CD4-positive, alpha-beta memory T cell (primary cell): Measurements from ENCODE around the gene KITLG. TPM values are rescaled to one million over a fixed set of nuclear protein-coding genes. Genes with fewer than 3 reads are reported as not detected.

Source experiments
- CTCF ChIA-PET: fragments of 350-600 bp; sonication (Branson Sonifier 250); formaldehyde crosslinking; loops from one replicate; lab custom pipeline; 2021; ENCODE audit warnings: inconsistent platforms; ENCODE audit not compliant: partially characterized antibody; lab: Charles Lee
- POLR2A ChIA-PET: fragments of 350-600 bp; sonication (Branson Sonifier 250); formaldehyde crosslinking; loops from one replicate; lab custom pipeline; 2021; ENCODE audit not compliant: partially characterized antibody; lab: Charles Lee
- DNase-seq, 5 donors: peaks; one replicate each; pipeline versions ENCODE4 v3.0.0 to v3.0.0-alpha.2; 2020 to 2022; ENCODE audit warnings: mixed read lengths in 1 of 5
- H3K27ac ChIP-seq: one replicate; pipeline ENCODE4 v1.7.0; 2013; ENCODE audit warnings: low read depth, low read length
- H3K27me3 ChIP-seq: 2 replicates; pipeline ENCODE4 v1.7.0; 2013; ENCODE audit warnings: mild to moderate bottlenecking, low read length, moderate library complexity; ENCODE audit not compliant: insufficient read depth
- H3K36me3 ChIP-seq: 2 replicates; pipeline ENCODE4 v1.7.0; 2013; ENCODE audit warnings: mild to moderate bottlenecking, low read length, moderate library complexity; ENCODE audit not compliant: insufficient read depth
- H3K4me1 ChIP-seq: 2 replicates; pipeline ENCODE4 v1.7.0; 2013; ENCODE audit warnings: mild to moderate bottlenecking, low read length, moderate library complexity; ENCODE audit not compliant: insufficient read depth
- H3K4me3 ChIP-seq, 2 donors: one replicate each; pipeline ENCODE4 v1.7.0; 2013; ENCODE audit warnings: low read length in 2 of 2, mild to moderate bottlenecking in 1 of 2
- H3K9me3 ChIP-seq, 2 donors: one replicate each; pipeline ENCODE4 v1.7.0; 2013; ENCODE audit warnings: low read length in 2 of 2, control low read depth in 1 of 2; ENCODE audit not compliant: control insufficient read depth in 1 of 2
- H3K27ac Mint-ChIP-seq, 7 donors: one replicate each; pipeline ENCODE4 v1.8.0; 2020 to 2021; ENCODE audit warnings: mixed read lengths in 7 of 7, mild to moderate bottlenecking in 6 of 7, inconsistent platforms in 3 of 7, moderate library complexity in 3 of 7
- H3K27me3 Mint-ChIP-seq, 2 donors: one replicate each; pipeline ENCODE4 v1.8.0; 2020 to 2021; ENCODE audit warnings: mixed read lengths in 2 of 2
- H3K36me3 Mint-ChIP-seq, 2 donors: one replicate each; pipeline ENCODE4 v1.8.0; 2020 to 2021; ENCODE audit warnings: mixed read lengths in 2 of 2, inconsistent platforms in 1 of 2, mild to moderate bottlenecking in 1 of 2
- H3K4me1 Mint-ChIP-seq, 4 donors: one replicate each; pipeline ENCODE4 v1.8.0; 2020 to 2021; ENCODE audit warnings: mixed read lengths in 4 of 4, mild to moderate bottlenecking in 1 of 4
- H3K4me3 Mint-ChIP-seq, 8 donors: one replicate each; pipeline ENCODE4 v1.8.0; 2020 to 2021; ENCODE audit warnings: mixed read lengths in 8 of 8, mild to moderate bottlenecking in 7 of 8, moderate library complexity in 6 of 8, inconsistent platforms in 3 of 8
- H3K9me3 Mint-ChIP-seq, 8 donors: one replicate each; pipeline ENCODE4 v1.8.0; 2020 to 2021; ENCODE audit warnings: mixed read lengths in 8 of 8, mild to moderate bottlenecking in 5 of 8, inconsistent platforms in 3 of 8, moderate library complexity in 1 of 8
- intact Hi-C: fragments of 100-400 bp; cut with micrococcal nuclease; formaldehyde crosslinking; loops from one replicate; pipeline ENCODE4 v1.15.1; 2023
- polyA plus RNA-seq, 2 donors: library from polyadenylated mRNA; unstranded; fragments of 300-500 nt; fragmentation: Illumina TruSeq; gene quantifications; one replicate each; pipeline ENCODE4 v1.2.3, GENCODE V29; 2021
- total RNA-seq, 2 experiments: library from RNA; stranded (reverse); gene quantifications; one replicate each; pipeline ENCODE4 v1.2.3, GENCODE V29; 2021

The KITLG gene
- total and polyA plus RNA-seq, 4 experiments from 2014 or later = 0.14 TPM; not detected in 3

GRCh38 chr12:88575361-88575970 is 4.8 kb downstream of the KITLG start:
- no peaks in the 10 kb centered on the region for H3K9me3 ChIP-seq
- no peaks in the 10 kb centered on the region for H3K36me3 Mint-ChIP-seq
- no peak overlapping the region for H3K4me3 ChIP-seq
- no peak overlapping the region for H3K27ac Mint-ChIP-seq
- peaks cover 8 to 18% of the 10 kb centered on the region in 2 donors for H3K27me3 Mint-ChIP-seq
- H3K4me1 Mint-ChIP-seq = peaks cover 2 to 11% (median 10%) of the 10 kb centered on the region in 4 donors
- H3K27ac ChIP-seq = no peak overlapping the region
- no peak overlapping the region for H3K4me3 Mint-ChIP-seq
- ChIA-PET CTCF (no interaction called here), POLR2A (no interaction called here)
- no peaks in the 10 kb centered on the region for H3K4me1 ChIP-seq
- H3K9me3 Mint-ChIP-seq = no peaks in the 10 kb centered on the region
- peaks cover 3% of the 10 kb centered on the region for H3K27me3 ChIP-seq
- no peak for DNase-seq
- H3K36me3 ChIP-seq = no peaks in the 10 kb centered on the region
- intact Hi-C loops = no loop called here

- H3K36me3 Mint-ChIP-seq = no peaks in the 10 kb centered on the region
- intact Hi-C loops = no loop called here
- DNase-seq = no peak
- ChIA-PET CTCF (no interaction called here), POLR2A (no interaction called here)
- H3K36me3 ChIP-seq = no peaks in the 10 kb centered on the region
- peaks cover 5 to 10% of the 10 kb centered on the region in 2 donors for H3K27me3 Mint-ChIP-seq
- H3K27me3 ChIP-seq = no peaks in the 10 kb centered on the region
- no peaks in the 10 kb centered on the region for H3K9me3 Mint-ChIP-seq
- H3K4me1 Mint-ChIP-seq = peaks cover 0 to 3% (median under 1%) of the 10 kb centered on the region in 4 donors
- no peak overlapping the region for H3K27ac ChIP-seq
- H3K4me3 ChIP-seq = no peak overlapping the region
- no peak overlapping the region for H3K27ac Mint-ChIP-seq
- H3K4me3 Mint-ChIP-seq = no peak overlapping the region
- H3K9me3 ChIP-seq = no peaks in the 10 kb centered on the region
- no peaks in the 10 kb centered on the region for H3K4me1 ChIP-seq
These were observed 6.0 kb downstream of the KITLG start for GRCh38 chr12:88574278-88574677.

- no peak overlapping the region for H3K4me3 ChIP-seq
- Mint-ChIP-seq H3K36me3 (no peaks in the 10 kb centered on the region), H3K9me3 (no peaks in the 10 kb centered on the region), H3K27me3 (peaks cover under 1 to 6% of the 10 kb centered on the region in 2 donors), H3K4me3 (no peak overlapping the region), H3K4me1 (no peaks in the 10 kb centered on the region), H3K27ac (no peak overlapping the region)
- POLR2A ChIA-PET = no interaction called here
- H3K4me1 ChIP-seq = no peaks in the 10 kb centered on the region
- no peak overlapping the region for H3K27ac ChIP-seq
- CTCF ChIA-PET = no interaction called here
- H3K36me3 ChIP-seq = no peaks in the 10 kb centered on the region
- intact Hi-C loops = no loop called here
- no peak for DNase-seq
- no peaks in the 10 kb centered on the region for H3K27me3 ChIP-seq
- H3K9me3 ChIP-seq = no peaks in the 10 kb centered on the region
These were observed 6.7 kb downstream of the KITLG start for GRCh38 chr12:88573583-88573982.

- H3K27me3 Mint-ChIP-seq = peaks cover 0 to 1% of the 10 kb centered on the region in 2 donors
- no peaks in the 10 kb centered on the region for H3K36me3 ChIP-seq
- no peaks in the 10 kb centered on the region for H3K4me1 Mint-ChIP-seq
- no peaks in the 10 kb centered on the region for H3K4me1 ChIP-seq
- intact Hi-C loops = no loop called here
- no peak overlapping the region for H3K4me3 Mint-ChIP-seq
- no peak overlapping the region for H3K4me3 ChIP-seq
- H3K27me3 ChIP-seq = no peaks in the 10 kb centered on the region
- H3K36me3 Mint-ChIP-seq = no peaks in the 10 kb centered on the region
- H3K9me3 Mint-ChIP-seq = no peaks in the 10 kb centered on the region
- DNase-seq = no peak
- no peaks in the 10 kb centered on the region for H3K9me3 ChIP-seq
- POLR2A ChIA-PET = no interaction called here
- CTCF ChIA-PET = no interaction called here
- H3K27ac ChIP-seq = no peak overlapping the region
- no peak overlapping the region for H3K27ac Mint-ChIP-seq
These were observed 7.3 kb downstream of the KITLG start for GRCh38 chr12:88572781-88573549.

GRCh38 chr12:88571543-88571942 is 8.7 kb downstream of the KITLG start:
- H3K36me3 ChIP-seq = no peaks in the 10 kb centered on the region
- no peaks in the 10 kb centered on the region for H3K36me3 Mint-ChIP-seq
- intact Hi-C loops = no loop called here
- ChIA-PET POLR2A (no interaction called here), CTCF (no interaction called here)
- H3K27me3 ChIP-seq = no peaks in the 10 kb centered on the region
- H3K9me3 Mint-ChIP-seq = no peaks in the 10 kb centered on the region
- no peak overlapping the region for H3K27ac Mint-ChIP-seq
- H3K4me3 ChIP-seq = no peak overlapping the region
- peaks cover 0 to 1% of the 10 kb centered on the region in 2 donors for H3K27me3 Mint-ChIP-seq
- no peak for DNase-seq
- H3K4me1 Mint-ChIP-seq = no peaks in the 10 kb centered on the region
- no peak overlapping the region for H3K4me3 Mint-ChIP-seq
- no peaks in the 10 kb centered on the region for H3K9me3 ChIP-seq
- H3K27ac ChIP-seq = no peak overlapping the region
- no peaks in the 10 kb centered on the region for H3K4me1 ChIP-seq

GRCh38 chr12:88570103-88570502 is 10.2 kb downstream of the KITLG start:
- Mint-ChIP-seq H3K9me3 (no peaks in the 10 kb centered on the region), H3K27me3 (no peaks in the 10 kb centered on the region), H3K4me1 (no peaks in the 10 kb centered on the region), H3K4me3 (no peak overlapping the region), H3K36me3 (no peaks in the 10 kb centered on the region), H3K27ac (no peak overlapping the region)
- Histone ChIP-seq H3K27me3 (no peaks in the 10 kb centered on the region), H3K4me1 (no peaks in the 10 kb centered on the region), H3K27ac (no peak overlapping the region), H3K4me3 (no peak overlapping the region), H3K36me3 (no peaks in the 10 kb centered on the region), H3K9me3 (no peaks in the 10 kb centered on the region)
- DNase-seq = no peak
- ChIA-PET POLR2A (no interaction called here), CTCF (no interaction called here)
- intact Hi-C loops = no loop called here

- intact Hi-C loops = no loop called here
These were observed 13.8 kb downstream of the KITLG start for GRCh38 chr12:88566430-88566829.

More at GRCh38 chr12:88566430-88566829, 13.8 kb downstream of the KITLG start:
- no peaks in the 10 kb centered on the region for H3K4me1 ChIP-seq
- DNase-seq = no peak
- H3K9me3 ChIP-seq = no peaks in the 10 kb centered on the region
- H3K4me3 ChIP-seq = no peak overlapping the region
- ChIA-PET CTCF (no interaction called here), POLR2A (no interaction called here)
- H3K27ac ChIP-seq = no peak overlapping the region
- Mint-ChIP-seq H3K9me3 (no peaks in the 10 kb centered on the region), H3K4me1 (no peaks in the 10 kb centered on the region), H3K27ac (no peak overlapping the region), H3K4me3 (no peak overlapping the region), H3K27me3 (no peaks in the 10 kb centered on the region), H3K36me3 (no peaks in the 10 kb centered on the region)
- no peaks in the 10 kb centered on the region for H3K27me3 ChIP-seq
- no peaks in the 10 kb centered on the region for H3K36me3 ChIP-seq
